Measurements from ENCODE around the gene FYN. TPM values are rescaled to one million over a fixed set of nuclear protein-coding genes. Genes with fewer than 3 reads are reported as not detected.

FYN gene
- polyA plus RNA-seq, 2 of the 4 experiments (the other 2 are of a cell fraction): 3.5 to 3.7 TPM

DNA sequence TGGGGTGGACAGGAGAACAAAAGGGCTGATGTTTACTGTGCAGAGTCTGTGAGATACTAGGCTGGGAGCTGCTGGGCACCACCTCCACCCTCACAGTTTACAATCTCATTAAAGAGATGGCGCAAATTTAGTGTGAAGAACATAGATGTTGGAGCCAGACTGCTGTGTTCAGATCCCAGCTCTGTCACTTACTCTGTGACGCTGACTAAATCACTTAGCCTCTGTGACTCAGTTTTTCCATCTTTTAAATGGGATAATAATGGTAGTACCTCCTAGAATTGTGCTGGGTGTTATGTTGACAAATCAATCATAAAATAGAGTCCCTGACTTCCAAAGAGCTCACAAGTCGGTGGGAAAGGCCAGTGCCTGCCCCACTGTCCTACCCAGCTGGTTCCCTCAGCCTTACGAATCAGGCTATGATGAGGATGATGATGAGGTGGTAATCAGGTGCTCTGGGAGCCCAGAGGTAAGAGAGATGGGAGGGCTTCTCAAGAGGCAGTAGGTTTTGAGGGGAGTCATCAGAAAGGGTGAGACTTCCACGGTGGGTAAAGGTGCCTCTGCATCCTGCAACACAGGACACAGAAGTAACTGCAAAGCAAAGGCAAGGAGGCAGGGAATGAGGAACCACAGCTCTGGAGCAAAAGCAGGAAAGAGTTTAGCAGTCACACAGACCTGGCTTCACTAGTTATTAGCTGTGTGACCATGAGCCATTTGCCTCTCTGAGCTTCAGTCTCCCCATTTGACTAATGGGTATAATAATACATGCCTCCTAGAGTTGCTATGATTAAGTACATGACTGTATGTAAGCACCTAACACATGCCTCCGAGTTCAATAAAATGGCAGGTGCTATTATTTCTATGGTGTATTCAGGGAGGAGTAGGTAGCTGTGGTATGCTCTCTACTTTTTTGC, 8.9 kb downstream of the FYN start:
- POLR2A ChIA-PET: no interaction called here
- FAIRE-seq: no peak
- no peaks in the 10 kb centered on the region for H3K9me3 ChIP-seq
- no peak for DNase-seq (ENCODE audit: low read depth in 1 of 2, low spot score in 1 of 2)
- H3K27ac ChIP-seq: no peak overlapping the region
- H3K4me1 ChIP-seq: no peaks in the 10 kb centered on the region
- no peak overlapping the region for H3K4me2 ChIP-seq
- 65% methylated on average over 6 of the region's 6 CpGs for WGBS (ENCODE audit: missing lambda C conversion rate)
- TF ChIP-seq FOXS1 (CRISPR knock-in tag; IDR thresholded peaks at IDR 0.05) (no peak), JUNB (IDR thresholded peaks at IDR 0.05) (no peak), CEBPB (IDR thresholded peaks at IDR 0.05) (no peak), HOXB13 (CRISPR knock-in tag; IDR thresholded peaks at IDR 0.05; ENCODE audit: low read depth) (no peak), BHLHE40 (IDR thresholded peaks at IDR 0.05; ENCODE audit: low read depth, low read length) (no peak), CBX8 (IDR thresholded peaks at IDR 0.05) (no peak), TP53 (CRISPR knock-in tag; IDR thresholded peaks at IDR 0.05) (no peak), NR3C1 (IDR thresholded peaks at IDR 0.05) (no peak), GATA3 (IDR thresholded peaks at IDR 0.05; ENCODE audit: borderline replicate concordance) (no peak), ZSCAN20 (CRISPR knock-in tag; IDR thresholded peaks at IDR 0.05) (no peak), FOSL2 (IDR thresholded peaks at IDR 0.05) (no peak), FOSL2 (CRISPR knock-in tag; IDR thresholded peaks at IDR 0.05) (no peak), PHF8 (IDR thresholded peaks at IDR 0.05; ENCODE audit: borderline replicate concordance, low read depth) (no peak)
- TF ChIP-seq, protein P1, sequence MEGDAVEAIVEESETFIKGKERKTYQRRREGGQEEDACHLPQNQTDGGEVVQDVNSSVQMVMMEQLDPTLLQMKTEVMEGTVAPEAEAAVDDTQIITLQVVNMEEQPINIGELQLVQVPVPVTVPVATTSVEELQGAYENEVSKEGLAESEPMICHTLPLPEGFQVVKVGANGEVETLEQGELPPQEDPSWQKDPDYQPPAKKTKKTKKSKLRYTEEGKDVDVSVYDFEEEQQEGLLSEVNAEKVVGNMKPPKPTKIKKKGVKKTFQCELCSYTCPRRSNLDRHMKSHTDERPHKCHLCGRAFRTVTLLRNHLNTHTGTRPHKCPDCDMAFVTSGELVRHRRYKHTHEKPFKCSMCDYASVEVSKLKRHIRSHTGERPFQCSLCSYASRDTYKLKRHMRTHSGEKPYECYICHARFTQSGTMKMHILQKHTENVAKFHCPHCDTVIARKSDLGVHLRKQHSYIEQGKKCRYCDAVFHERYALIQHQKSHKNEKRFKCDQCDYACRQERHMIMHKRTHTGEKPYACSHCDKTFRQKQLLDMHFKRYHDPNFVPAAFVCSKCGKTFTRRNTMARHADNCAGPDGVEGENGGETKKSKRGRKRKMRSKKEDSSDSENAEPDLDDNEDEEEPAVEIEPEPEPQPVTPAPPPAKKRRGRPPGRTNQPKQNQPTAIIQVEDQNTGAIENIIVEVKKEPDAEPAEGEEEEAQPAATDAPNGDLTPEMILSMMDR (IDR thresholded peaks at IDR 0.05): no peak
- TF ChIP-seq, protein P2, sequence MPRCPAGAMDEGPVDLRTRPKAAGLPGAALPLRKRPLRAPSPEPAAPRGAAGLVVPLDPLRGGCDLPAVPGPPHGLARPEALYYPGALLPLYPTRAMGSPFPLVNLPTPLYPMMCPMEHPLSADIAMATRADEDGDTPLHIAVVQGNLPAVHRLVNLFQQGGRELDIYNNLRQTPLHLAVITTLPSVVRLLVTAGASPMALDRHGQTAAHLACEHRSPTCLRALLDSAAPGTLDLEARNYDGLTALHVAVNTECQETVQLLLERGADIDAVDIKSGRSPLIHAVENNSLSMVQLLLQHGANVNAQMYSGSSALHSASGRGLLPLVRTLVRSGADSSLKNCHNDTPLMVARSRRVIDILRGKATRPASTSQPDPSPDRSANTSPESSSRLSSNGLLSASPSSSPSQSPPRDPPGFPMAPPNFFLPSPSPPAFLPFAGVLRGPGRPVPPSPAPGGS (IDR thresholded peaks at IDR 0.05): no peak
- TF ChIP-seq, protein P3, sequence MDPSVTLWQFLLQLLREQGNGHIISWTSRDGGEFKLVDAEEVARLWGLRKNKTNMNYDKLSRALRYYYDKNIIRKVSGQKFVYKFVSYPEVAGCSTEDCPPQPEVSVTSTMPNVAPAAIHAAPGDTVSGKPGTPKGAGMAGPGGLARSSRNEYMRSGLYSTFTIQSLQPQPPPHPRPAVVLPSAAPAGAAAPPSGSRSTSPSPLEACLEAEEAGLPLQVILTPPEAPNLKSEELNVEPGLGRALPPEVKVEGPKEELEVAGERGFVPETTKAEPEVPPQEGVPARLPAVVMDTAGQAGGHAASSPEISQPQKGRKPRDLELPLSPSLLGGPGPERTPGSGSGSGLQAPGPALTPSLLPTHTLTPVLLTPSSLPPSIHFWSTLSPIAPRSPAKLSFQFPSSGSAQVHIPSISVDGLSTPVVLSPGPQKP (IDR thresholded peaks at IDR 0.05; ENCODE audit: low read depth, low read length): no peak
- ATAC-seq: no peak
- CTCF ChIA-PET: interaction anchor here (1.5 kb wide), 1 partner anchor 9 kb away, joined by 4 read pairs; the partner anchor contains the start of gene FYN
- H3K4me3 ChIP-seq: no peak overlapping the region

DNA sequence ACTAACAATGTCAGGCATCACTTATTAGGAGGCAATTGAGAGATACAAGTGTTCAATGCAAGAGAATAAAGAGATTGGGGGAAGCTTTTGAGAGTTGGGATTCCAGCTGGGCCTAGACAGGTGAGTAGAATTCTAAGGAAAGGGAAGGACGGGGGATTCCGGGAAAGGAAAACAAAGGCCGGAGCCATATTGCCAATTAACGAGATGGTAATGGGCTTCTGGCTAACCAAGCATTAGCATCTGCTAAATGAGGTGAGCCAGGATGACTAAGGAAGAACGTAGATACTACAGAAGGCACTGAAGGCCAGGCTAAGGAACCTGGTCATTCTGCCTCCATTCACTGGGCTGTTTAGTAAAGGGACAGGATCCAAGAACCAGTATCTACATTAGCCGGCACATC, 10.5 kb downstream of the FYN start:
- DNase-seq (ENCODE audit: low read depth in 1 of 2, low spot score in 1 of 2) (no peak), FAIRE-seq (no peak), ATAC-seq (no peak)
- Histone ChIP-seq H3K4me2 (no peak overlapping the region), H3K27ac (no peak overlapping the region), H3K4me3 (no peak overlapping the region), H3K4me1 (no peaks in the 10 kb centered on the region), H3K9me3 (no peaks in the 10 kb centered on the region)
- CTCF ChIA-PET: no interaction called here
- 77% methylated on average over 6 of the region's 6 CpGs for WGBS (ENCODE audit: missing lambda C conversion rate)
- no peak for TF ChIP-seq RAD21 (conservative IDR thresholded peaks at IDR 0.05 in 1 of 2, IDR thresholded peaks at IDR 0.05 in 1 of 2)
- TF ChIP-seq, protein P4, sequence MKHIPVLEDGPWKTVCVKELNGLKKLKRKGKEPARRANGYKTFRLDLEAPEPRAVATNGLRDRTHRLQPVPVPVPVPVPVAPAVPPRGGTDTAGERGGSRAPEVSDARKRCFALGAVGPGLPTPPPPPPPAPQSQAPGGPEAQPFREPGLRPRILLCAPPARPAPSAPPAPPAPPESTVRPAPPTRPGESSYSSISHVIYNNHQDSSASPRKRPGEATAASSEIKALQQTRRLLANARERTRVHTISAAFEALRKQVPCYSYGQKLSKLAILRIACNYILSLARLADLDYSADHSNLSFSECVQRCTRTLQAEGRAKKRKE (CRISPR knock-in tag; IDR thresholded peaks at IDR 0.05; ENCODE audit: low read depth): no peak
- TF ChIP-seq, protein P1 (IDR thresholded peaks at IDR 0.05): no peak
- TF ChIP-seq CEBPB (IDR thresholded peaks at IDR 0.05): no peak
- TF ChIP-seq FOSL2 (IDR thresholded peaks at IDR 0.05): no peak
- no peak for TF ChIP-seq FOSL2 (CRISPR knock-in tag; IDR thresholded peaks at IDR 0.05)
- no peak for TF ChIP-seq CBX8 (IDR thresholded peaks at IDR 0.05)
- no peak for TF ChIP-seq GATA3 (IDR thresholded peaks at IDR 0.05; ENCODE audit: borderline replicate concordance)
- TF ChIP-seq NR3C1 (IDR thresholded peaks at IDR 0.05): no peak
- no peak for TF ChIP-seq FOXS1 (CRISPR knock-in tag; IDR thresholded peaks at IDR 0.05)
- no peak for TF ChIP-seq PHF8 (IDR thresholded peaks at IDR 0.05; ENCODE audit: borderline replicate concordance, low read depth)
- TF ChIP-seq ZSCAN20 (CRISPR knock-in tag; IDR thresholded peaks at IDR 0.05): no peak
- TF ChIP-seq ZNF302 (CRISPR knock-in tag; IDR thresholded peaks at IDR 0.05): no peak
- TF ChIP-seq MAZ (IDR thresholded peaks at IDR 0.05; ENCODE audit: borderline replicate concordance, low read depth, low read length): no peak
- TF ChIP-seq ESRRA (IDR thresholded peaks at IDR 0.05; ENCODE audit: borderline replicate concordance, low read length): no peak
- TF ChIP-seq HOXB5 (CRISPR knock-in tag; IDR thresholded peaks at IDR 0.05): no peak
- no peak for TF ChIP-seq NFE2L2 (conservative IDR thresholded peaks at IDR 0.05; ENCODE audit: low read length)
- no peak for TF ChIP-seq CHD4 (IDR thresholded peaks at IDR 0.05; ENCODE audit: borderline replicate concordance)
- no peak for TF ChIP-seq HOXB13 (CRISPR knock-in tag; IDR thresholded peaks at IDR 0.05; ENCODE audit: low read depth)
- TF ChIP-seq JUN (IDR thresholded peaks at IDR 0.05): no peak
- POLR2A ChIA-PET: no interaction called here
